BE2C (cell line): Measurements from ENCODE around the gene SS18L1.
A peak's percentile ranks its signal among the peaks of the same experiment; 100 is the strongest.

Experiments used
- DNase-seq: peaks from one replicate; pipeline ENCODE4 v3.0.0-alpha.2; 2020
- H3K27me3 ChIP-seq: fragments of 250-450 bp; sonication (Bioruptor Pico); 2 replicates; pipeline ENCODE4 v1.5.1; 2020; ENCODE audit warnings: mild to moderate bottlenecking
- H3K36me3 ChIP-seq: fragments of 250-450 bp; sonication (Bioruptor Pico); 2 replicates; pipeline ENCODE4 v1.5.1; 2020; ENCODE audit warnings: mild to moderate bottlenecking
- H3K4me1 ChIP-seq: fragments of 250-450 bp; sonication (Bioruptor Pico); 2 replicates; pipeline ENCODE4 v1.5.1; 2020
- H3K4me3 ChIP-seq: 2 replicates; pipeline ENCODE4 v1.5.1; 2011; ENCODE audit warnings: low read depth, low read length
- H3K9me3 ChIP-seq: fragments of 250-450 bp; sonication (Bioruptor Pico); 2 replicates; pipeline ENCODE4 v1.5.1; 2020
- TF ChIP-seq, protein P1 (sequence below): IDR thresholded peaks from 2 replicates; pipeline ENCODE4 v1.5.1; 2012; ENCODE audit warnings: mild to moderate bottlenecking, low read depth, low read length

SS18L1 gene

DNA sequence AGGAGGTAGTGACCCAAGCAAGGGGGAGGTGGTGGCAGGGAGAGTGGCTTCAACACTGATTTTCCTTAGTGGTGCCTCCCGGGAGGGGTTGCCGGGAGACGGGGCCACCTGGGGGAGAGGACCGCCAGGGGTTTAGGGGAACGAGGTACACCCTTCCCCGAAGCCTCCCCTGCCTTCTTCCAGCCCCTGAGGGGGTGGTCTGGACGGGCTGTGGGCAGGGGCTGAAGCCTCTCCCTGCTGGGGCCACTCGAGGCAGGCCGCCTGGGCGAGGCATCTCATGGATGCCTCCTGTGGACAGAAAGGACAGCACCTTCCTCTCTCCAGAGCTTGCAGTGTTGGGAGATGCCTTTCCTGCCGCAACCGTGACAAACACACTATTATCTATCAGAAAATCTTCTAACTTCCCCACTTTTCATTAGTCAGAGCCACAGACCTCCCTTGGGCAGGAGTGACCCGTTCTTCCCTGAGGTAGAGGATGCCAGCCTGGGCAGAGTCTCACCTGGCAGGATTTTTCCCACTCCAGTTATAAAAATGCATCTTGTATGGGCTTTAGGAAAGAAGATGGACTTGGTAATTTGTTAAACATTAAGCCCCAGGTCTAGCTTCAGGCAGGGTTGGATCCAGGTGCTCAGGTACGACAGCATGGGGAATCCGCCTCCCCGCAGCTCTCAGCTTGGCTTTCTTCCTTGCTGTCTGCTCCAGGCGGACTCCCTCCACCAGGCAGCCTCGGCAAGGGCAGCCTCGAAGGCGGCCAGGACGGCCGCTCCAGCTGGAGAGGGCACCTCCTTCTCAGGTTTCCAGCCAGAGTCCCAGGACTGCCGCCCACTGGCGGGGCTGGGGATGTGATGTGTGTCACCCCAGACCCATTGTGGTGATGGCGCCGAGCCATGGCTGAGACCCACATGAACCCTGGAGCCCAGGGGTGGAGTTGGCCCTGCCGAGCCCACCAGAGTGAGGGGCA is 65.5 kb downstream of the SS18L1 start:
- no peaks in the 10 kb centered on the region for H3K27me3 ChIP-seq

DNA sequence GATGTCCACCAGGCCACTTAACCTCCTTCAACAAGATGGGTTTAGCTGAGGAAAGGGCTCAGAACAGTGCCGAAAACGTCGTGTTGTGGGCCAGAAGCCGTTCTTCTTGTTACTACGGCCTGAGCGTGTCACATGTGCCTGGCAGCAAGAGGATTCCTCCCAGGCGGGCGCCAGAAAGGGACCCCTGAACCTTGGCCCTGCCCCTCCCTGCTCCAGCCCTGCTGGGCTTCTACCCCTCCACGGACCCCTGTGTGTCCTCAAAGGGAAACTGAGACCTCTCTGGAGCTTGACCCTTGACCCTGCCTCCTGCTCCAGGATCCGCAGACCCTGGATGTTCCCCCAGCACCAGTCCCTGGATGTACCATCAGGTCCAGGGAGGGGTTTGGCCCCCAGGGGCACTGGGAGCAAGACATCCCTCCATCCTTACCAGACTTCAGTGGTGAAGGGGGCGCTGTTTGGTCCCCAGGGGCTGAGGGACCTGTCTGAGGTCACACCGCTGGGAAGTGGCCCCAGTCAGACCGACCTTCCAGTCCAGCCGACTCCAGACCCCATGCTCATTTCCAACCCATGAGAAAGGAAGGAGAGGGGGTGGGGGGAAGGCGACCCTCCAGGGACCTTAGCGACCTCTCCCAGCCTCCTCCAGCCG is 66.4 kb downstream of the SS18L1 start:
- no peaks in the 10 kb centered on the region for H3K36me3 ChIP-seq
- no peaks in the 10 kb centered on the region for H3K27me3 ChIP-seq
- H3K9me3 ChIP-seq = no peaks in the 10 kb centered on the region
- peaks cover 5% of the 10 kb centered on the region for H3K4me1 ChIP-seq
- TF ChIP-seq, protein P1, sequence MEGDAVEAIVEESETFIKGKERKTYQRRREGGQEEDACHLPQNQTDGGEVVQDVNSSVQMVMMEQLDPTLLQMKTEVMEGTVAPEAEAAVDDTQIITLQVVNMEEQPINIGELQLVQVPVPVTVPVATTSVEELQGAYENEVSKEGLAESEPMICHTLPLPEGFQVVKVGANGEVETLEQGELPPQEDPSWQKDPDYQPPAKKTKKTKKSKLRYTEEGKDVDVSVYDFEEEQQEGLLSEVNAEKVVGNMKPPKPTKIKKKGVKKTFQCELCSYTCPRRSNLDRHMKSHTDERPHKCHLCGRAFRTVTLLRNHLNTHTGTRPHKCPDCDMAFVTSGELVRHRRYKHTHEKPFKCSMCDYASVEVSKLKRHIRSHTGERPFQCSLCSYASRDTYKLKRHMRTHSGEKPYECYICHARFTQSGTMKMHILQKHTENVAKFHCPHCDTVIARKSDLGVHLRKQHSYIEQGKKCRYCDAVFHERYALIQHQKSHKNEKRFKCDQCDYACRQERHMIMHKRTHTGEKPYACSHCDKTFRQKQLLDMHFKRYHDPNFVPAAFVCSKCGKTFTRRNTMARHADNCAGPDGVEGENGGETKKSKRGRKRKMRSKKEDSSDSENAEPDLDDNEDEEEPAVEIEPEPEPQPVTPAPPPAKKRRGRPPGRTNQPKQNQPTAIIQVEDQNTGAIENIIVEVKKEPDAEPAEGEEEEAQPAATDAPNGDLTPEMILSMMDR = peak; percentile 28; the same call in 1 of the 2 replicates
- no peak for DNase-seq
- peak overlapping the region; percentile 19 for H3K4me3 ChIP-seq

More for the DNA sequence above, 65.5 kb downstream of the SS18L1 start:
- TF ChIP-seq, protein P1 = no peak; the same call in 1 of the 2 replicates
- peaks cover 5% of the 10 kb centered on the region for H3K4me1 ChIP-seq
- H3K4me3 ChIP-seq = no peak overlapping the region
- no peaks in the 10 kb centered on the region for H3K9me3 ChIP-seq
- DNase-seq = no peak
- H3K36me3 ChIP-seq = no peaks in the 10 kb centered on the region

DNA sequence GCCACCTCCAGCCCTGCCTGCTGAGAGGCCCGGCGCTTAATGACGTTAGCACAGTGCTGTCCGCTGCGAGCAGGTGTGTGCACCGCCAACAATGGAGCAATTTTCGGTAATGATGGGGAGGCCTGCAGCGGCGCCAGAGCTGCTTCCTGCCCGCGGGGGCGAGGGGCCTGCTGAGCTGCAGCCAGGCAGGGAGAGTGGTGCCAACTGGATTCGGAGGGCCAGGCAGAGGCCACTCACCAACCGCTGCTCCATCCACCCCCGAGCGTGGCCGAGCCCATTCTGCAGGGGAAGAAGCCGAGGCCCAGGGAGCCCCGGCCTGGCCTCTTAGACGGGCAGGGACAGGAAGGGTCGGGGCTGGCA is 66.9 kb downstream of the SS18L1 start:
- H3K27me3 ChIP-seq = no peaks in the 10 kb centered on the region
- TF ChIP-seq, protein P1 = no peak
- peaks cover 5% of the 10 kb centered on the region for H3K4me1 ChIP-seq
- peak overlapping the region; percentile 19 for H3K4me3 ChIP-seq
- H3K9me3 ChIP-seq = no peaks in the 10 kb centered on the region
- DNase-seq = peak; percentile 59
- H3K36me3 ChIP-seq = peaks cover 2% of the 10 kb centered on the region; the same call in 1 of the 2 replicates

DNA sequence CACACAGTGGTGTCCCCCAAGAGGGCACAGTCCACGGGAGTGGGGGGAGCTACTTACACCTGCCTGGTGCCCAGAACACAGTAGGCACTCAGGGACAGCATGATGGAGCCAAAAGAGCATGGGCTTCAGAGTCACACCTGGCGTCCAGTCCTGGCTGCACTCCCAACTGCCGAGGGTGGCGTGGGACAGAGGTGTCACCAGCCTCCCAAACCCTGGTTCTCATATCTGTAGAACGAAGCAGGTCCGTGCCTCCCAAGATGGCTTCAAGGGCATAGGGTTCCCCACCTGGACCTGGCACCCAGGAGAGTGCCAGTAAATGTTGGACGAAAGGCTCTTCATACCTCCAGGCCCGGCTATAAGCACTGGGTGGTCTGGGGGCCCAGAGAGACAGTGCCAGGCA is 67.6 kb downstream of the SS18L1 start:
- Histone ChIP-seq H3K36me3 (peaks cover 7% of the 10 kb centered on the region; the same call in 1 of the 2 replicates), H3K4me1 (peaks cover 5% of the 10 kb centered on the region), H3K27me3 (no peaks in the 10 kb centered on the region), H3K9me3 (no peaks in the 10 kb centered on the region), H3K4me3 (no peak overlapping the region)
- TF ChIP-seq, protein P1 = no peak
- DNase-seq = no peak

DNA sequence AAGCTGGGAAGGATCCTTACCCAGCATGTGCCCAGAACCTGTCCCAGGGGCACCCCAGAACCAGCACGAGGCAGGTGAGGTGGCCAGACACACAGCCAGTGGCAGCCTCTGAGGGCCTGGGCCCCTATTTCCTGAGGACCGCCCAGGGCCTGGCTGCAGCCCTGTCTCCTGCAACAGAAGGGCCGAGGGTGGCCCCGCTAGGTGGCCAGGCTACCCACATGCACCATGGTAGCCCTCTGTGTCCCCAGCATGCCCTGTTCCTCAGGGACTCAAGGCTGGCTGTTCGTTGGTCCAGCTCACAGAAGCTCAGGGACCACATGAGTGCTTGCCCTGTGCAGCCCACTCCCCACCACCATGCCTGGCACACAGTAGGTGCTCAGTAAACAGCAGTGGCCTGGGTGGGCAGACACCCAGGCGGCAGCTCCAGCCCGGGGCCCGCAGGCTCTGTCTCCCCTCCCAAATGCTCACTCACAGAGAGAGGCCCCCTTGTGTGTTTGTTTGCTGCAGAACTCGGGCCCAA is 68.3 kb downstream of the SS18L1 start:
- no peaks in the 10 kb centered on the region for H3K27me3 ChIP-seq
- H3K4me3 ChIP-seq = no peak overlapping the region
- peaks cover 7% of the 10 kb centered on the region; the same call in 1 of the 2 replicates for H3K36me3 ChIP-seq
- no peak for DNase-seq
- TF ChIP-seq, protein P1 = no peak
- H3K4me1 ChIP-seq = peaks cover 5% of the 10 kb centered on the region
- H3K9me3 ChIP-seq = no peaks in the 10 kb centered on the region

DNA sequence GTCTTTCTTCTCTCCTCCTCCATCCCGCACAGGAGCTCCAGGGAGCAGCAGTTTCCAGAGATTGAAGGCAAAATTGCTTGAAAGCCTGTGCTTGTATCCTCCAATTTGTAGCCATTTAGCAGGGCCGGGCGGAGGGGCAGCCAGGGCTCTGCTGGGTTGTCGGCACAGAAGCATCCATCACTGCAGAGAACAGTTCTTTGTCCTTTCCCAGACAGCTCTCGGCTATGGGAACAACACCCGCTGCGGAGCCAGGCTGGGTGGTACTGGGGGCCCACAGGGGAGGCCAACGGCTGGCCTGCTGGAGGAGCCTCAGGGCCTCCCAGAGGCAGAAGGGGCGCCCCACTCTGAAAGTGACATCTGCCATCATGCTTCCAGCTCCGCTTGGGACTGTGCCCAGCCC is 68.7 kb downstream of the SS18L1 start:
- Histone ChIP-seq H3K36me3 (peaks cover 7% of the 10 kb centered on the region; the same call in 1 of the 2 replicates), H3K9me3 (no peaks in the 10 kb centered on the region), H3K4me3 (no peak overlapping the region), H3K4me1 (peaks cover 5% of the 10 kb centered on the region), H3K27me3 (no peaks in the 10 kb centered on the region)
- no peak for DNase-seq
- TF ChIP-seq, protein P1 = no peak
